ENCODE data around the gene RFPL1. TPM values are rescaled to one million over a fixed set of nuclear protein-coding genes. Genes with fewer than 3 reads are reported as not detected.

Gene RFPL1
- total RNA-seq, 1 experiment from 2014 or later = not detected

GRCh38 chr22:29451863-29452262, 13.5 kb downstream of the RFPL1 start:
- Mint-ChIP-seq H3K4me3 (ENCODE audit: low read depth, unreplicated experiment) (no peak overlapping the region), H3K27me3 (ENCODE audit: unreplicated experiment) (peaks cover 33% of the 10 kb centered on the region), H3K9me3 (ENCODE audit: low read depth, unreplicated experiment) (no peaks in the 10 kb centered on the region), H3K36me3 (ENCODE audit: insufficient read depth, unreplicated experiment) (no peaks in the 10 kb centered on the region), H3K27ac (ENCODE audit: unreplicated experiment) (no peak overlapping the region), H3K4me1 (ENCODE audit: low read depth, unreplicated experiment) (no peaks in the 10 kb centered on the region)
- intact Hi-C loops (cut with micrococcal nuclease; ENCODE audit: unreplicated experiment) = no loop called here
- no peak for DNase-seq
- no TSS peak for BruUV-seq (replicated peaks)
- no peak for TF ChIP-seq CTCF (IDR thresholded peaks at IDR 0.05; ENCODE audit: unreplicated experiment)
- CTCF ChIA-PET = no interaction called here

GRCh38 chr22:29454276-29454675, 15.9 kb downstream of the RFPL1 start:
- H3K27ac Mint-ChIP-seq (ENCODE audit: unreplicated experiment) = no peak overlapping the region
- BruUV-seq (replicated peaks) = no TSS peak
- intact Hi-C loops (cut with micrococcal nuclease; ENCODE audit: unreplicated experiment) = no loop called here
- H3K4me1 Mint-ChIP-seq (ENCODE audit: low read depth, unreplicated experiment) = no peaks in the 10 kb centered on the region
- DNase-seq = no peak
- peaks cover 9% of the 10 kb centered on the region for H3K27me3 Mint-ChIP-seq (ENCODE audit: unreplicated experiment)
- H3K36me3 Mint-ChIP-seq (ENCODE audit: insufficient read depth, unreplicated experiment) = no peaks in the 10 kb centered on the region
- H3K9me3 Mint-ChIP-seq (ENCODE audit: low read depth, unreplicated experiment) = no peaks in the 10 kb centered on the region
- H3K4me3 Mint-ChIP-seq (ENCODE audit: low read depth, unreplicated experiment) = no peak overlapping the region
- CTCF ChIA-PET = no interaction called here
- TF ChIP-seq CTCF (IDR thresholded peaks at IDR 0.05; ENCODE audit: unreplicated experiment) = no peak

- no peak for TF ChIP-seq CTCF (IDR thresholded peaks at IDR 0.05; ENCODE audit: unreplicated experiment)
- Mint-ChIP-seq H3K4me3 (ENCODE audit: low read depth, unreplicated experiment) (no peak overlapping the region), H3K27me3 (ENCODE audit: unreplicated experiment) (no peaks in the 10 kb centered on the region), H3K9me3 (ENCODE audit: low read depth, unreplicated experiment) (no peaks in the 10 kb centered on the region), H3K36me3 (ENCODE audit: insufficient read depth, unreplicated experiment) (no peaks in the 10 kb centered on the region), H3K4me1 (ENCODE audit: low read depth, unreplicated experiment) (no peaks in the 10 kb centered on the region), H3K27ac (ENCODE audit: unreplicated experiment) (no peak overlapping the region)
- CTCF ChIA-PET = no interaction called here
- no TSS peak for BruUV-seq (replicated peaks)
- intact Hi-C loops (cut with micrococcal nuclease; ENCODE audit: unreplicated experiment) = no loop called here
- no peak for DNase-seq
These were observed 17.9 kb downstream of the RFPL1 start for GRCh38 chr22:29456211-29456671.

GRCh38 chr22:29457730-29458129, 19.3 kb downstream of the RFPL1 start:
- intact Hi-C loops (cut with micrococcal nuclease; ENCODE audit: unreplicated experiment) = no loop called here
- no peak overlapping the region for H3K27ac Mint-ChIP-seq (ENCODE audit: unreplicated experiment)
- H3K4me1 Mint-ChIP-seq (ENCODE audit: low read depth, unreplicated experiment) = no peaks in the 10 kb centered on the region
- DNase-seq = peak; percentile 51
- no peak overlapping the region for H3K4me3 Mint-ChIP-seq (ENCODE audit: low read depth, unreplicated experiment)
- no peaks in the 10 kb centered on the region for H3K27me3 Mint-ChIP-seq (ENCODE audit: unreplicated experiment)
- no peaks in the 10 kb centered on the region for H3K9me3 Mint-ChIP-seq (ENCODE audit: low read depth, unreplicated experiment)
- no TSS peak for BruUV-seq (replicated peaks)
- TF ChIP-seq CTCF (IDR thresholded peaks at IDR 0.05; ENCODE audit: unreplicated experiment) = no peak
- CTCF ChIA-PET = interaction anchor here (1.0 kb wide), 1 partner anchor 10 kb away, joined by 4 read pairs; no protein-coding TSS in a partner anchor
- no peaks in the 10 kb centered on the region for H3K36me3 Mint-ChIP-seq (ENCODE audit: insufficient read depth, unreplicated experiment)

Data from Calu3 (cell line).